H7 (cell line): ENCODE data around the gene GOLGA1. TPM values are rescaled to one million over a fixed set of nuclear protein-coding genes. Genes with fewer than 3 reads are reported as not detected.
A peak's percentile ranks its signal among the peaks of the same experiment; 100 is the strongest.

ENCODE experiments used
- DNase-seq: peaks from one replicate; pipeline ENCODE4 v3.0.0; 2012
- H3K27me3 ChIP-seq: 2 replicates; pipeline ENCODE4 v1.6.0; 2011; ENCODE audit warnings: mild to moderate bottlenecking, low read length; ENCODE audit not compliant: control insufficient read depth, insufficient read depth
- H3K36me3 ChIP-seq: replicated peaks from 2 replicates; pipeline ENCODE4 v1.5.1; 2011; ENCODE audit warnings: low read length; ENCODE audit not compliant: control insufficient read depth, insufficient read depth
- H3K4me3 ChIP-seq: 2 replicates; pipeline ENCODE4 v1.5.1; 2011; ENCODE audit warnings: low read depth, mild to moderate bottlenecking, control low read depth, low read length, moderate library complexity; ENCODE audit not compliant: insufficient read depth
- total RNA-seq: library from RNA; depleted of rRNA; stranded (reverse); fragments of >200 nt; shearing (Covaris generic); gene quantifications from 2 replicates; pipeline ENCODE4 v1.2.3, GENCODE V29; 2014

GOLGA1 gene
- total RNA-seq, 1 experiment from 2014 or later, result 3.9 TPM

DNA sequence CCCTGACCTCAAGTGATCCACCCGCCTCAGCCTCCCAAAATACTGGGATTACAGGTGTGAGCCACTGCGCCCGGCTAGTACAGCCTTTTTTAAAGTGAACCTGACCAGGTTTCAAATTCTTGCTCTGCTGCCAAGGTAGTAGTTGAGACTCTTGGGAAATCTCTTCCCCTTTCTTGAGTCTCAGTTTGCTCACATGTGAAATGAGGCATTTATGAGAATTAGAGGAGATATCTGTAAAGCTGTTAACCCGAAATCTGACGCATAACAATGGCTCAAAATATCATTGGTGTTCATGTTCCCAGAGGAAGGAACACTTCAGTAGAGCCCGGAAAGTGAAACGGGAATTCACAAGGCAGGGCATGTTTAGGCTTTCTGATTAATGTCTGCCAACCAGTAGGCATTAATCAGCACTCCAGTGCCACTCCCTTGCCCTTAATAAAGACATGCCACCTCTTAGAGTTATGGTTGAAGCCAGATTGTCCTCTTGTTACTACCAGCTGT is 77.5 kb downstream of the GOLGA1 start:
- Histone ChIP-seq H3K36me3 (peaks cover 27% of the 10 kb centered on the region), H3K27me3 (no peaks in the 10 kb centered on the region)
- DNase-seq, result no peak

DNA sequence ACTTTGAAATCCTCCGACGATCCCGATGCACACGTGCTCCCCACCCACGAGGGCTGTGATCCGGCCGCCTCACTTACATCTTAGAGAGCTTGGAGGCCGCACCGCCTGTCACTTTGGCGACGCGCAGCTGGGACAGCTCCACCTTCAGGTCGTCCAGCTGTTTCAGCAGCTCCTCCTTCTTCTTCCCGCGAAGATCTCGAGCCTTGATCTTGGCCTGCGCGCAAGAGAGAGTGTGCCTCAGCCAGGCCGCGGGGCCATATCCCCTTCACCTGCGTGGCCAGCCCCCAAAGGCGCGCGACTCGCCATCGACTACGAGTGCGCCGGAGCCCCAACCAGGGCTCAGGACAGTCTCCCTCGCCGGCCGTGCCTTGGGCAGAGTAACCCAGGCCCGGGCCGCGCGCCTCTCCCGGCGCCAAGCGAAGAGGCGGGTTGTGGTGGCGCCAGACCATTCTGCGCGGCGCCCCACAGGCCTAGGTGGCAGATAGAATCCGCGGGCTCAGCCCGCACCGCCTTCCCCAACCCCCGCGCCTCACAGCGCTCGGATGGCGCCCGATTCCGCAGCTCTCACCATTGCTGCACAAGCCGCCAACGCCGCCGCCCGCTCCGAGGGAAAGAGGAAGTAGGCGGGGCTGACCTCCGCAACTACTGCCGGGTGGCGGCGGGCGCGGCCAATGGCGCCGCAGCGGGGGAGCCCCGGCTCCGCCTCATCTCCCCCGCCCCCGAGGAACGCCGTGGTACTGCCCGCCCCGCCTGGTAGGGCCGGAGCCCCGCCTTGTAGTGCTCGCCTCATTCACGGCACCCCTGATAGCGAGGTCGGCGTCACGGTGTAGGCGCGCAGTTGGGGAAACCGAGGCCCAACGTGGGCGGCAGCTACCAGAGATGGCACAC is 79.3 kb downstream of the GOLGA1 start, which contains the start of the genes ARPC5L and RPL35:
Gene ARPC5L (plus strand): TSS at position 789 of the 888 bp plus-strand sequence. CDS start 7,161 bp downstream, outside the sequence.
Gene RPL35 (minus strand): TSS at position 616 of the 888 bp plus-strand sequence. CDS start 45 bp downstream, at position 571.
- Histone ChIP-seq H3K36me3 (peaks cover 38% of the 10 kb centered on the region), H3K4me3 (peak within 1 kb of the TSS; percentile 100)

More for the DNA sequence above, 77.5 kb downstream of the GOLGA1 start:
- H3K4me3 ChIP-seq, result no peak overlapping the region

DNA sequence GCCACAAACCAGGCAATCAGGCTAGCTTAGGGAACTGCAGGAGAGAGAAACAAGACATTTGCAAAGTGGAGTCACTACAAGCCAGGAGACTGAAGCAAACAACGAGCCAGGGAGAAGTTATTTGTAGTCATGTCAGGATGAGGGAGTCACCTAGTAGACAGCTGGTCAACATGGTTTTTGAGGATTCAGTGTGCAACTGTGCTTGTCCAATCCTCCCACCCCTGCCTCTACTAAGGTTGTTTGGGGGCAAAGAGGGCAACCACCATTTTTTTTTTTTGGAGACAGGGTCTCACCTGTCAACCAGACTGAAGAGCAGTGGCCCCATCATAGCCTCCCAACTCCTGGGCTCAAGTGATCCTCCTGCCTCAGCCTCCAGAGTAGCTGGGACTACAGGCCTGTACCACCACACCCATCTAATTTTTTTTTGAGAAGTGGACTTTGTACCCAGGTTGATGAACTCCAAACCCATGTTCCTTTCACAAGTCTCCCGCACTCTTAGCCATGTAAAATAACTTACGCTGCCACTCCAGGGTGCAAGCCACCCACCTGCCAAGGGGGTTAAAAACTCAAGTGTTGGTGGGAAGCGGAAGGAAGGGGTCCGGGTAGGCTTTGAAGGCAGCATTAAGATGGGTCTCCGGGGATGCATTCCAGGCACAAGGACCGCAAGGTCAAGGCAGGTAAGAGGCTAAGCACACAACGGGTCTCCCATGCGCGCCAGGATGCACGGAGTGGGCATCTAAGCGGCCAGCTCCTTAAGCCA is 80.1 kb downstream of the GOLGA1 start:
- H3K36me3 ChIP-seq, result peaks cover 38% of the 10 kb centered on the region
- DNase-seq, result peak; percentile 44
- H3K27me3 ChIP-seq, result no peaks in the 10 kb centered on the region
- H3K4me3 ChIP-seq, result peak overlapping the region; percentile 100

More for the DNA sequence above, 79.3 kb downstream of the GOLGA1 start, which contains the start of the genes ARPC5L and RPL35:
- H3K27me3 ChIP-seq, result no peaks in the 10 kb centered on the region
- DNase-seq, result peak; percentile 100

DNA sequence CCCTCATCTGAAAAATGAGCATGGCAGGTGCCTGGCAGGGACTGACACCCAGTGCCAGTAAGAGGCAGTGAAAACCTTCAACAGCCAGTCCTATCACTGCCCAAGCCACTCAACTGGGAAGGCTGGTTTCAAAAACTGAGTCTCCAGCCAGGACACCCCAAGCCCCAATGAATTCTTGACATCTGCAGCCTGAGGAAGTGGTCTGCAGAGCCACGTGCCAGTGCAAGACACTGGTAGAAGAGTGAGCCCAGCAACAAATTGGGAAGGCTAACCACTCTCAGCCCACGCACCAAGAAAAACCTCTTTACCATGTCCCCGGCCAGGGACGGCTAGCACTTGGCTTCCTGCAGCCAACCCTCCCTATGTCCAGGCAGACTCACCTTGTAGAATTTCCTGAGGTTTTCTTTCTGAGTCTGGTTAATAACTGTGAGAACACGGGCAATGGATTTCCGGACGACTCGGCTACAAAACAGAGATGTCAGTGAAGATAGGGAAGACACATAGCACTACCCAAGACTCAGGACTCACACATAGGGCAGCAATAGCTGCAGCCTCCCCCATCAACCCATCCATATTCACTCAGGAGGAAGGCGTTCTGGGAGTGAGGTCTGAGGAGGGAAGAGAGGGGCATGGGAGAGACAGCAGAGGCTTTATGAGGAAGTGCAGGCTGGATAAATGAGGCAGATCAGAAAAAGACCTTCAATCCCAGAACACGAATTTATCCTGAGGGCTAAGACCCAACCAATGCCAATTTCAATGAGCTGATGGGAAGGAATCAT is 80.9 kb downstream of the GOLGA1 start:
- H3K36me3 ChIP-seq, result peaks cover 38% of the 10 kb centered on the region
- DNase-seq, result no peak

DNA sequence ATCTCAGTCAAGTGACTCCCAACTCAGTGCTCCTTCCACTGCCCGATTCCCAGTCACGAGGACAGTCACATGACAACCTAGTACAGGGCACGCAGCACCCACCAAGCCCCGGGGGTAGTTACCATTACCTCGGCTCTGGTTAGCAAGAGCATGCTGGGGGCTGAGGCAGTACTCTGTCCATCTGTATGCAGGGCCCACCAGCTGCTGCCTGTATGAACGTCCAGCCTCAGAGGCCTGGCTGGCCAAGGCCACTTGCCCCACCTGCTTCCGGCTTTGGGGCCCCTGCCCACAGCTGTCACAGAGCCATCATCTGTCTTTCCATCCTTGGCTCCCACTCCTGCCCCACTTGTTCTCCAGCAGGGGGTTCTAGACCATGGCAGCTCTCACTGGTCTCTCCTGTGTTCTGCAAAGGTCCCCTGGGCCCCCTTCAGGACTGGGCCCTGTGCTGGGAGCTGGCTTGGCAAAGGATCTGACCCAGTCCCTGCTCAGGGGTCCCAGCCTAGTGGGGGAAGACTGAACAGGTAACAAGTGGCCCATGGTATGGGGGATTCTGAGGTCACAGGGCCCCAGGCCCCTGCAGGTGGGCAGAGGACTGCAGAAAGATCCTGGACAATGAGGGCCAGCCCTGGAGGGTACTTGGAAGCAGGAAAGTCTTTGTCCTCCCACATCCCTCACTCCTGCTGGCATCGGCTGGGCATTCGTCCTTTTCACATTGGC is 82.4 kb downstream of the GOLGA1 start:
- H3K4me3 ChIP-seq, result no peak overlapping the region
- H3K36me3 ChIP-seq, result peaks cover 38% of the 10 kb centered on the region
- peak; percentile 45 for DNase-seq
- peaks cover under 1% of the 10 kb centered on the region; the same call in 1 of the 2 replicates for H3K27me3 ChIP-seq

More for the DNA sequence above, 80.9 kb downstream of the GOLGA1 start:
- Histone ChIP-seq H3K27me3 (no peaks in the 10 kb centered on the region), H3K4me3 (peak overlapping the region; percentile 100)

DNA sequence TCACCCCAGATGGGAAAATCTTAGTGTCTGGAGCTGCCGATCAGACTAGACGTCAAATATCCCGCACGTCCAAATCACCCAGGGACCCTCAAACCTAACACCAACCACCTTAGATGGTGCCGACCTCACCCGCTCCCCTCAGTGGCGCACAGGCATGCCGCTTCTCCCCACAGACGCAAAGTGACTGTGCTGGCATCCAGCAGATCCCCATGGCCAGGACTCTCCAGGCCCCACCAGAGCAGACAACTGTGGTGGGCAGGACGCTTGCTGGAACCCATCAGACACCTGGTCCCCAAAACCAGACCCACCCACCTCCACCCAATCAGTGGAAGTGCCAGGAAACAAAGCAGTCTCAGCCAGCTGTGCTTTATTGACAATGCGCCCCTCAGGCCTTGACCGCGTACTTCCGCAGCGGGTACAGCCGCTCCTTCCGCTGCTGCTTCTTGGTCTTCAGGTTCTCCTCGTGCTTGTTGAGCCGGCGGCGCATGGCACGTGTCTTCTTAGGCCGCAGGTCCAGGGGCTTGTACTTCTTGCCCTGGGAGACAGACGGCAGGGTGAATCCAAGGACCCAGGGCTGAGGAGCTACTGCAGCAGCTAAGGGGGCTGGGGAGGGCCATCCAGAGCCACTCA is 83.2 kb downstream of the GOLGA1 start:
- H3K36me3 ChIP-seq, result peaks cover 38% of the 10 kb centered on the region

DNA sequence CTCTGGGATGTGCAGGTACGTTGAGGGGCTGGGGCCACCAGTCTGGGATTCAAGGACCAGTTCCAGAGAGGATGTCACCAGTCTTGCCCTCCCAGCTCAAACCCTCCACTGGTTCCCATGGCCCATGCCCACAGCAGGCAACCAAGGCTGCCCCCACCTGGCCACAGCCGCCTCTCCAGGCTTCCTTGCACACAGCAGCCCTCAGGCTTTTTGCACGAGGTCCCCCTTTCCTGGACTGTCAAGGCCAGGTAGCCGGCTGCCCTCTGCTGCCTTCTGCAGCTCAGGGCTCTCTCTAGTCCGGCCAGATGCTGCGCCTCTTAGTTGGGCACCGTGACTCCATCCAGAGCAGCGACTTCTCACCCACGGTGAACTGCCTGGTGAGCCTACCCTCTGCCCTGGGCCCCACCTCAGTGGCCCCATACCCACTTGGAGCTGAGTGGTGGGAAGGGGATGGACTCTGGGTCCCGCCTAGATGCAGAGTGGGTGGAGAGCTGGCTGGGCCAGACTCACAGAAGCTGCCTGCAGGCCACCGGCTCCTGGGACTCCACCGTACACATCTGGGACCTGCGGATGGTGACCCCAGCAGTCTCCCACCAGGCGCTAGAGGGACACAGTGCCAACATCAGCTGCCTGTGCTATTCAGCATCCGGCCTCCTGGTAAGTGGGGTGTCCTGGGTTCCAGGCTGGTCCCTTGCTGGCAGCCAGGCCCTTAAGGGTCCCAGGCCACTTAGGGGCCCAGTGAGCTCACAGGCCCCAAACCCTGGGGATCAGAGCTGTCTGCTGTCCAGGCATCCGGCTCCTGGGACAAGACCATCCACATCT is 84.7 kb downstream of the GOLGA1 start:
- H3K4me3 ChIP-seq, result no peak overlapping the region
- peaks cover 38% of the 10 kb centered on the region for H3K36me3 ChIP-seq
- peaks cover 1% of the 10 kb centered on the region; the same call in 1 of the 2 replicates for H3K27me3 ChIP-seq
- DNase-seq, result peak; percentile 91

More for the DNA sequence above, 83.2 kb downstream of the GOLGA1 start:
- no peak for DNase-seq
- Histone ChIP-seq H3K27me3 (peaks cover 1% of the 10 kb centered on the region; the same call in 1 of the 2 replicates), H3K4me3 (no peak overlapping the region)

DNA sequence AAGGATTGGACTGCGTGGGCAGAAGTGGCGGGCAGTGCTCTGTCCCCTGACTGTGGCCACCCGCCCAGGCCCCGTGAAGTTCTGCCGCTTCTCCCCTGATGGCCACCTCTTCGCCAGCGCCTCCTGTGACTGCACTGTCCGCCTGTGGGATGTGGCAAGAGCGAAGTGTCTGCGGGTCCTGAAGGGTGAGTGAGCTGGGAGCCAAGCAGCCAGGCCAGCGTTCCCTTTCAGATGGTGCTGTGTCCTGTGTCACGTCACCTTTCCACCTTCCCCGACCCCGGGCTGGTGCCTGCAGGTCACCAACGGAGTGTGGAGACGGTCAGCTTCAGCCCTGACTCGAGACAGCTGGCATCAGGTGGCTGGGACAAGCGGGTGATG is 85.3 kb downstream of the GOLGA1 start:
- peaks cover 32% of the 10 kb centered on the region for H3K36me3 ChIP-seq
- no peak for DNase-seq
- H3K27me3 ChIP-seq, result peaks cover 1% of the 10 kb centered on the region; the same call in 1 of the 2 replicates
- H3K4me3 ChIP-seq, result no peak overlapping the region

DNA sequence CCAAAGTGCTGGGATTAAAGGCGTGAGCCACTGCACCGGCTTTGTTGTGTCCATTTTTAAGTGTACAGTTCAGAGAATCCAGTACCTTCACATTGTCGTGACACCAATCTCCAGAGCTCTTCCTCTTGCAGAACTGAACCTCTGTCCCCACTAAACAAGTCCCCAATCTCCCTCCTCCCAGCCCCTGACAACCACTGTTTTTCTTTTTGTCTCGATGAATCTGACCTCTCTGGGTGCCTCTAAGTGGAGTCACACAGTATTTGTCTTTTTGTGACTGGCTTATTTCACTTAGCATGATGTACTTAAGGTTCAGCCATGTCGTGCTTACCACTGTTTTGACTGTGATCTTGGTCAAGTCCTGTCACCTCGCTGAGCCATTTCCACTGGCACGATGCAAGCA is 86.1 kb downstream of the GOLGA1 start:
- H3K4me3 ChIP-seq, result no peak overlapping the region
- peaks cover 1% of the 10 kb centered on the region; the same call in 1 of the 2 replicates for H3K27me3 ChIP-seq
- peaks cover 24% of the 10 kb centered on the region for H3K36me3 ChIP-seq
- no peak for DNase-seq

DNA sequence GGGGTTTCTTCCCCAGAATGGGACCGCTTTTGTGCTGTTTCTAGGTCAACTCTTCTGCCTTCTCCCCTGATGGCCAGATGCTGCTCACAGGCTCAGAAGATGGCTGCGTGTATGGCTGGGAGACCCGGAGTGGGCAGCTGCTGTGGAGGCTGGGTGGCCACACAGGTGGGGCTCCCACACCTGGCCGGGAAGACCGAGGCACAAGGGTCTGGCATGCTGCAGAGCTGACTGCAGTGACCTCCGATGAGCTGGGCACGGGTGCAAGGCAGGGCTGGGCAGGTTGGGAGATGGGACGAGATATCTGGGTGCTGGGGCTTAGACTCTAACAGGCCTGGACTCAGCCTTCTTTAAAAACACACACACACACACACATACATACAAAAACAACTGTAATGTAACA is 86.7 kb downstream of the GOLGA1 start:
- DNase-seq, result no peak
- peaks cover 18% of the 10 kb centered on the region for H3K36me3 ChIP-seq
- H3K4me3 ChIP-seq, result no peak overlapping the region
- peaks cover 1% of the 10 kb centered on the region; the same call in 1 of the 2 replicates for H3K27me3 ChIP-seq

DNA sequence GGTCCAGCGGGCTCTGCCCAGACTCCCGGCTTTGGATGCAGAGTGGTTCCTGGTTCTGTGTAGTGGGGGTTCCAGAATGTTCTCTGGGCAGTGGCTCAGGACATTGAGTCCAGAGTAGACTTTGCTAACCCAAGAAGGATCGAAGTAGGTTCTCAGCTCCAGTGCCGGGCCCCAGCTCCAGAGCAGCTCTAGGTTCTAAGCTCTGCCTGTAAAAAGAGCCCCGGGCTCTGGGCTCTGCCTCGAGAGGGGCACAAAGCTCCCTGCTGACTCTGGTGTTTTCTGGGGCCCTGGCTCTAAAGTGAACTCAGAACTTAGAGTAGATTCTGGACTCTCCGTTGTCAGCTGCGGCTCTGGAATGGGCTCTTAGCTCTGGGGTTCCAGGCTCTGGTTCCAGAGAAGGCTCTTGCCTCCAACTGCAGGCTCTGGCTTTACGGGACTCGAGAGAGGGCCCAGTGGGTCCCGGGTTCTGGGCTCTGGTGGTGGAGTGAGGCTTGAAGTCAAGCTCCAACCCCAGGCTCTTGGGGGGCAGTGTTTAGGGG is 87.2 kb downstream of the GOLGA1 start:
- DNase-seq, result no peak
- peaks cover 1% of the 10 kb centered on the region; the same call in 1 of the 2 replicates for H3K27me3 ChIP-seq
- peak overlapping the region; percentile 53; the same call in 1 of the 2 replicates for H3K4me3 ChIP-seq
- peaks cover 14% of the 10 kb centered on the region for H3K36me3 ChIP-seq
